HG03060 (cell line): ENCODE measurements around the gene YPEL4.

ENCODE experiments used
- ATAC-seq: cut with Tn5 transposase; IDR thresholded peaks from one replicate; pipeline ENCODE4 v1.9.1; 2021; ENCODE audit warnings: low read depth, moderate number of reproducible peaks; ENCODE audit not compliant: unreplicated experiment

Gene YPEL4

GRCh38 chr11:57634311-57634710, 15.4 kb downstream of the YPEL4 start:
- ATAC-seq, result no peak

GRCh38 chr11:57633394-57634070, 16.2 kb downstream of the YPEL4 start:
- no peak for ATAC-seq

GRCh38 chr11:57632116-57632515, 17.6 kb downstream of the YPEL4 start:
- no peak for ATAC-seq

- no peak for ATAC-seq
Measured at GRCh38 chr11:57630171-57630570, 19.5 kb downstream of the YPEL4 start.

GRCh38 chr11:57626895-57627294, 22.8 kb downstream of the YPEL4 start:
- ATAC-seq, result no peak

DNA sequence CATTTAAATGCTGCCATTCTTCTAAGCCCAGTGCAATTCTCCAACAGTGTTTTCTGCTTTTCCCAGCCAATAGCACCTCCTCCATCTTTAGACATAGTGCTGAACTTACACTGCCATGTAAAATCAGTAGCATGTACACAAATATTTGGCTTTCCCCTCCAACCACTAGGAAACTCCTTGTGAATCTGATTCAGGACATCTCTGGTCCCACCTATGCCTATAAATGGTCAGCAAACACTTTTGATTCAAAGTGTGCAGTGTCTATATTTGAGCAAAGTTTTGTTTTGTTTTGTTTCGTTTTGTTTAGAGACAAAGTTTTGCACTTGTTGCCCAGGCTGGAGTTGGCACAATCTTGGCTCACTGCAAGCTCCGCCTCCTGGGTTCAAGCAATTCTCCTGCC, 24.8 kb downstream of the YPEL4 start:
- ATAC-seq, result no peak

GRCh38 chr11:57622263-57622662, 27.4 kb downstream of the YPEL4 start:
- ATAC-seq, result no peak

DNA sequence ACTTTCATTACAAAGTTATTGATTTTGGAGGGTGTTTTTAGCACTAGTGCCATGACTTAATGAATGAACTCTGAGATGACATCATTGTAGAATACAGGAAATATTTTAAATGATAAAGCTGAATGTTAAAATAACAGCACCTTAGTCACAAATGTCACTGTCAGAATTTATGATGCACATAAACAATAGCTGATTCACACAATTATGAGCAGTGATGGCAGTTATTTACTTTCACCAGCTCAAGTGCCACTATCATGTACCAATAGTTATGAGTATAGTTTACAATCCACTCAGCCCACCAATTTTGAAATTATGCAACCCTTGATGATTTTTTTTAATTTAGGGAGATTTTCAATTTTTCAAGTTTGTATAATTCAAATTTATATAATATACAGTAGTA, 29.2 kb downstream of the YPEL4 start:
- no peak for ATAC-seq

DNA sequence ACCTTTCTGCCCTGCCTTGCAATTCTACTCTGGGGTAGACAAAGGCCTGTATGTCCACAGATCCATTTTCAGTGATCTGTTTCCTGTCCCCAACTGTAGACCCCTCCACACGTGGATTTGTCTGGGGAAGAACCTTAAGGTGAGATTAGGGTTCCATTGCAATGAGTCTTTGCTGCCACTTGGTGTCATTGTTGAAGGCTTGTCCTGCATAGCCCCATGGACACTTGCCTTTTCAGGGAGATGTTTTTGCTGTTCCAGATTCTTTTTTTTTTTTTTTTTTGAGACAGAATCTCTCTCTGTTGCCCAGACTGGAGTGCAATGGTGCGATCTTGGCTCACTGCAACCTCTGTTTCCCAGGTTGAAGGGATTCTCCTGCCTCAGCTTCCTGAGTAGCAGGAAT, 30.4 kb downstream of the YPEL4 start:
- no peak for ATAC-seq

GRCh38 chr11:57618438-57618837, 31.3 kb downstream of the YPEL4 start:
- no peak for ATAC-seq

DNA sequence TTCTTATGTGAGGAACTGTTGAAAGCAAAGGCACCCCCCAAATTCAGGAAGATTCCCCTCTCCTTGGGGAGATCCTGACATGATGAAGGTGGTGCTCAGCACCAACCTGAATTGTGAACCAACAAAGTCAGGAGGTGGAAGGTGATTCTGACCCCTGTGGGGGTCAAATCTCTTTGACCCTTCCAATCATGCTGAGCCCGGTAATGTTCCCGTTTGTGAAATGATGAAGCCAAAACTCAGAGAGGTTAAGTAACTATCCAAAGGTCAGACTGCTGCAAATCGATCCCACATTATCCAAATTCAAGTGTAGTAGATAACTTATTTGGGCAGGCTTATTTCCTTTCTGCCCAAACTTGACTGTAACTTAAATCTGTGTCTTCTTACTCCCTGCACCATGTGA, 33.1 kb downstream of the YPEL4 start:
- no peak for ATAC-seq

DNA sequence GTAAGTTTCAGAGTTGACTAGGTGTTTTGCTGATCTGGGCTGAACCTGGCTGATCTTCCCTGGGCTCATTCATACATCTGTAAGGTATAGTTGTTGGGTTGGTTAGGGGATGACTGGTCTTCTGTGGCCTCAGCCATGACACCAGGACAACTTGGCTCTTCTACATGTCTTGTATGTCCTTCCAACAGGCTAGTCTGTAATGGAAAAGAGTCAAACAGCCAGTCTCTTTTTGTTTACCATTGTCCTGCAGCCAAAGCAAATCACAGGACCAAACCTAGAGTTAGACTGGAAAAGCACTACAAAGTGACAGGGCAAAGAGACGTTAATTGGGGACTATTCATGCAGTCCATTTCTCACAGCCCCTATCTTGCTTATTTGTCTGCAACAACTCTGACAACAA, 34.4 kb downstream of the YPEL4 start:
- no peak for ATAC-seq

GRCh38 chr11:57614234-57614772, 35.4 kb downstream of the YPEL4 start:
- no peak for ATAC-seq

GRCh38 chr11:57610170-57610569, 39.5 kb downstream of the YPEL4 start:
- no peak for ATAC-seq

DNA sequence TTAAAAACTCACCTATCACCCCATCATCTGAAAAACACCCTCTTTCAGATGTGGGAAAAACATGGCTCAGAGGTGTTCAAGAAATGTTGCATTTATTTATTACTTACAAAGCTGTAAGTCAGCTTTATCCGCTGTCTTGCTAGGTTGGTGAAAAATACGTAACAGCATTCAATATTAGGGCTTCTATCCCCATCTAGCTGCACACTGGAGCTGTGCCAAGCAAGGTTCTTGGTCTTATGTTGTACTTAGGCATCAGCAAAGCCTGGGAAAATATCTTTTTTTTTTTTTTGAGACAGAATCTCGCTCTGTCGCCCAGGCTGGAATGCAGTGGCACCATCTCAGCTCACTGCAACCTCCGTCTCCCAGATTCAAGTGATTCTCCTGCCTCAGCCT, 44.7 kb downstream of the YPEL4 start:
- no peak for ATAC-seq

DNA sequence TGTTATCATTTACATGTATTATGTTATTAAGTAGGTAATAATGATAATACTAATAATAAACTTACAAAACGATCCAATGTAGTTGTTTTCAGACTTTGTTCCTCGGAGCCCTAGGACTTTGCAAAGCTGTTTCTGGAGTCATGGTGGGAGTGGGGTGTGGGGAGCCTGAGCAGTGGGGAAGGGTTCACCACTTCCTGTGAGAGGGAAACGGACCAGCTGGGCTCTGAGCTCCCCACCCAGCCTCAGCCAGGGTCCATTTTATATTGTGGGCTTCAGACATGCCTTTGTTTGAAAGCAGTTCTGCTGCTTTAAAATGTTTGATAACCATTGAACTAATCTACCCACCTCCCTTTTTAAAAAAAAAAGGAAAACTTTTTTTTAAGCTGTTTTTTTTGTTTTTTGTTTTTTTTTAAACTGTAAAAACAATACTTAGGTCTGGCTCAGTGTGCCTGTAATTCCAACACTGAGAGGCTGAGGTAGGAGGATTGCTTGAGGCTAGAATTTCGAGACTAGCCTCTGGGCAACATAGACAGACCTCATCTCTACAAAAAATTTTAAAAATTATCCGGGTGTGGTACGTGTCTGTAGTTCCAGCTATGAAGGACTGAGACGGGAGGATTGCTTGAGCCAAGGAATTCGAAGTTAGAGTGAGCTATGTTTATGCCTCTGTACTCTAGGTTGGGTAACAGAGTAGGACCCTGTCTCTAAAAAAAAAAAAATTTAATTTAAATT, 45.2 kb downstream of the YPEL4 start:
- no peak for ATAC-seq

DNA sequence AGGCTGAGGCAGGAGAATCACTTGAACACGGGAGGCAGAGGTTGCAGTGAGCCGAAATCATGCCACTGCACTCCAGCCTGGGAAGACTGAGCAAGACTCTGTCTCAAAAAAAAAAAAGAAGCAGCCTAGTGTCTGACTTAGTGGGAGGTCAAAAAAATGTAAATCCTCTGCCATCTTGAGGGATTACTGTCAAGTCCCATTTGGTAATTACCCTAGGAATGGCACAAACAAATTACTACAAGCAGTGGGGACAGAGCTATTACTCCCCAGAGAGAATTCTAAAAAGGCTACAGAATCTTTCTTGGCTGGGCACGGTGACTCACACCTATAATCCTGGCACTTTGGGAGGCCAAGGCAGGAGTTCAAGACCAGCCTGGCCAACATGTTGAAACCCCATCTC, 48.4 kb downstream of the YPEL4 start:
- ATAC-seq, result no peak

- no peak for ATAC-seq
Measured at GRCh38 chr11:57599381-57599780, 50.3 kb downstream of the YPEL4 start.

DNA sequence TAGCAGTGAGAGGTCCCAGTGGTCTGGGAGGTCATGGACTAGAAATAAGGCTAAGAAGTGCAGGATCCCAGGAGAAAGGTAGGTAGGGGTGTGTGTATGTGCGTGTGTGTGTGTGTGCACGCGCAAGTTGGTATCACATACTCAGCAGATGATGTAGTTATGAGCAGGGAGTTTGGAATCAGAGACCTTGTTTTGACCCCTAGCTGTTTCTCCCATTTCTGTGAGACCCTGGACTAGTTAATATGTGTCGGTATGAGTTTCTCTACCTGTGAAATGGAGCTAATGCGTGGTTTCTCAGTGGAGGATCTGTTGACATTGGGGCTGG, 50.9 kb downstream of the YPEL4 start:
- no peak for ATAC-seq

DNA sequence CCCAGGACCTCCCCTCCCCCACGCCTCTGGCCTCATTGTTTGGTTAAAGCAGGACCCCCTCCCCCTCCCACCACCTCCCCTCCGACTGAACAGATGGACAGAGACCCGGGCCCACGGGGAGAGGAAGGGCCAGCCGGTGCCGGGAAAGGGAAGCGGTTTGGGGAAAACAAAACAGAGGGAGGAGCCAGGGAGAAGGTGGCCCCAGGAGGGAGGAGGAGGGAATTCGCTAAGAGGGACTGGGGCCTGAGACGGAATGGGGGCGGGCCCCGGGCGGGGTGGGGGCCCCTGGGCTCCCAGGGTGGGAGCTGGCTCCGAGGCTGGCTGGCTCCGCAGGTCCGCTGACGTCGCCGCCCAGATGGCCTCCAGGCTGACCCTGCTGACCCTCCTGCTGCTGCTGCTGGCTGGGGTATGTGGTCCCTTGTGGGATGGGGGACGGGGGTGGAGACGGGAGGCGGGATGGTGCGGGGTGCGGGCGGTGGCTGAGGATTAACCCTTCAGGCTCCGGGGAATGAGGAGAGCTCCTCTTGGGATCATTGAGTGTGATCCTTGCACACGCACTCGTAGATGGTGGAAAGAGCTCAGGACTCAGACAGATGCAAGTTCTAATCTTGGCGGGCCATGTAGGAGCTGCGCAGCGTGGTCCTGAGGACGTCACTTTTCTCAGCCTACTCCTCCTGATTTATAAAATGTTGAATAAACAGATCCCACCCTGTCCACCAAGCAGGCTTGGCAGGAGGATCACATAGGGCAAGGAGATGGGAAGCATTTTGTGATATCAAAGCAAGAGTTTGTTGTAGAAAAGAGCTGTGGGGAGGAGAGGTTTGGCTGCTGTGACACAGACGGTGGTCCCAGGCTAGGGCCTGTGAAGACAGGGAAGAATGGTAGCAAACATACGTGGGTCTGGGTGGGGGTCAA, 51.5 kb downstream of the YPEL4 start:
- no peak for ATAC-seq

- ATAC-seq, result no peak
Measured at GRCh38 chr11:57597461-57597915, 52.2 kb downstream of the YPEL4 start, which contains the start of gene SERPING1. Gene SERPING1, plus strand, starts transcription at chr11:57597685. Its CDS starts 586 bp downstream, at chr11:57598271.
